COLO668 (cell line): Measurements from ENCODE around the gene CHEK1.
A peak's percentile ranks its signal among the peaks of the same experiment; 100 is the strongest.

ENCODE experiments used
- DNase-seq: peaks from one replicate; lab custom pipeline; 2025; ENCODE audit not compliant: unreplicated experiment; lab: John Stamatoyannopoulos, UW

CHEK1 gene

DNA sequence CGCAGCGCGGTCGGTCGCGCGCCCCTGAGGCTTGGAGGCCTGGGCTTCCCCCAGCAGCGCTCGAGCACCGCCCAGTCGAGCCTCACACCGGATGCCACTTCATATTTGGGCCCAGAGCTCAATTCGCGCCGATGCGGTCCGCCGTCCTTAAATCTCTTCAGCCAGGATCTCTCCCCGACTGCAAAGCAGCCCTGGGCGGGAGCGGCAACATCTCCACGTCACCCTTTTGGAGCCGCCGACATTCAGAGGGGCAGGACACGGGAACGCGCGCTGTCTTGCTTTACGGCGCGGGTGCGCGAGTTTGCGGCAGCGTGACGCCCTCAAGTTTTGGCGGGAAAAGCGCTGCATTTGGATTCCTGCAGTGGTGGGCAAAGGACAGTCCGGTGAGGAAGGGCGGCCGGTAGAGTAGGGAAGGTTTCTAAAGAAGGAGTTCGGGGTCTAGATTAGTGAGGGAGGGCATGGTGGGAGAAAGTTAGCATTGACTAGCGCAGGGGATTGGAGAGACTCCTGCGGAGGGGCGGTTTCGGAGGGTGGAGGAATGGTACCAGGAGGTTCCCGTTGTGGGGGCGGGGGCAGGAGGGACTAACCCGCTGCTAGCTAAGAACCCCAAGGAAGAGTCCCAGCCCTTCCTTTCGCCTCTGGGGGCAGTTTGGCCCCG lies 796 bp downstream of the CHEK1 start:
- DNase-seq, result peak; percentile 92

DNA sequence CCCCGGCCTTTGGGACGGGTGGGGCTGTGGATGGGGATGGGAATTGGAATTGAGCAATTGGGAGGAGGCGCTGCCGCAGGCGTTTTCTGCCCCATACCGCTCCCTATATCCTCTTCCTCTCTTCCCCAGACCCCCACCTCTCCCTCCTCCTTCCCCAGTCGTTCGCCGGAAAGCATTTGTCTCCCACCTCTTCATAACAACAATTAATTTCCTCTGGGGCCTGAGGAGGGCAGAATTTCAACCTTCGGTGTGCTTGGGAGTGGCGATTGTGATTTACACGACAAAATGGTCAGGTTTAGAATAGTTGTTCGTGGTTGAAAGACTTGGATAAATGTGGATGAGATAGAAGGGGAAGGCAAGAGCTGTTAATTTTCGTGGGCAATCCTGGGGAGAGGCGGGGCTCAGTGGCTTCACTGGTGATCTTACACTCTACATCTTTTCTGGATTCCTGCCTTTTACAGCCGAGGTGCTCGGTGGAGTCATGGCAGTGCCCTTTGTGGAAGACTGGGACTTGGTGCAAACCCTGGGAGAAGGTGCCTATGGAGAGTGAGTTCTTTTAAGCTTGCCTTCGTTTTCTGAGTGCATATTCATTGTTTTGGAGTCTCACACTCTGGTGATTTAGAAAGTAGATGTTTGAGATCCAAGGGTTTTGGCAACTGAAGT lies 1.5 kb downstream of the CHEK1 start:
- DNase-seq, result peak; percentile 32

DNA sequence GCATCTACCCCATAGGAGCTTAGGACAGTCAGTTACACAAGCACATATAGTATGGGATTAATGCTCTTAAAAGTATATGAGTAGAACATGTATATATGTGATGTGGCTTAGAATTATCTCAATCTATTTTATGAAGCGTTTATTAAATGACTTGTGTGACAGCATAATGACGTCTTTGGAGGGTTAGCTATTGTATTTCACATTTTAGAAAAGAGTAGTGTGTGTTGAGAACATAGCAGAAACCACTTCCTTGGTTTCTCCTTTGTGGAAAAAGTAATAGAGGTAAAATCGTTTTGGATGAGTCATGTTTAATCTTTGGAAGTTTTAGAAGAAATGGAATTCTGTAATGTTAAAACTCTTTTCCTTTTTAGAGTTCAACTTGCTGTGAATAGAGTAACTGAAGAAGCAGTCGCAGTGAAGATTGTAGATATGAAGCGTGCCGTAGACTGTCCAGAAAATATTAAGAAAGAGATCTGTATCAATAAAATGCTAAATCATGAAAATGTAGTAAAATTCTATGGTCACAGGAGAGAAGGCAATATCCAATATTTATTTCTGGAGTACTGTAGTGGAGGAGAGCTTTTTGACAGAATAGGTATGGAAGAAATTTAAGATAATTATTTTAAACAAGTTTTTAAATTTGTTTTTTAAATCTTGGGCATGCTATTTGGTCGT lies 2.4 kb downstream of the CHEK1 start:
- no peak for DNase-seq

DNA sequence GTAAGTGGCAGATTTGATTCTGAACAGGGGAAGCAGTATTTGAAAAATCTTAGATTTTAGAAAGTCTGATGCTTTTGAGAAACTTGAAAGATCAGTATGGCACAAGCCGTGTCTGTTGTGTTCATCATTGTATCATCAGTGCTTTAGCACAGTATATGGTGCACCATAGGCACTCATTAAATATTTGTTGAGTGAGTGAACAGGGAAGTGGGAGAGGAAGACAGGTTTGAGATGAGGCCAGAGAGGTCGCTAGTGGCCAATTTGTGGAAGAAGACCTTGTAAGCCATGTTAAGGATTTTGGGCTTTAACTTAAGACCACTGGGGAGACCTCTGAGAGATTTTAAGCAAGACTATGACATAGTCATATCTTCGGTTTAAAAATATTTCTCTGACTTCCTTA lies 12.9 kb downstream of the CHEK1 start:
- DNase-seq, result no peak

DNA sequence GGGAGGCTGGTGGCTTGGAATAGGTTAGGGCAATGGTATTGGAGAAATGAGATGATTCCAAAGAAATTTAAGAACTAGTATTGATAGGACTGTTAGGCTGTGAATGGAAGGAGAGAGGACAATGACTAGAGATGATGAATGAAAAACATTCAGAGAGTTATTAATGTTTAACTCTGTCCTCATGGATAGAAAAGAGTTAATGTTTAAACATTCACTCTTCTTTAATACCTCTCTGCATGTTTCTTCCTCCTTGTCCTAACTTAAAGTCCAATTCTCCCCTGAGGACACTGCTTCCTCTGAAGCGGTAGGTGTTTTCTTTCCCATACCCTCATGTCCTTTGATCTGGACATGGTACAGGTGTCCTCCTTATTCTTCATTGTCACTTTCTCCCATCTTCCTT lies 13.4 kb downstream of the CHEK1 start:
- no peak for DNase-seq

DNA sequence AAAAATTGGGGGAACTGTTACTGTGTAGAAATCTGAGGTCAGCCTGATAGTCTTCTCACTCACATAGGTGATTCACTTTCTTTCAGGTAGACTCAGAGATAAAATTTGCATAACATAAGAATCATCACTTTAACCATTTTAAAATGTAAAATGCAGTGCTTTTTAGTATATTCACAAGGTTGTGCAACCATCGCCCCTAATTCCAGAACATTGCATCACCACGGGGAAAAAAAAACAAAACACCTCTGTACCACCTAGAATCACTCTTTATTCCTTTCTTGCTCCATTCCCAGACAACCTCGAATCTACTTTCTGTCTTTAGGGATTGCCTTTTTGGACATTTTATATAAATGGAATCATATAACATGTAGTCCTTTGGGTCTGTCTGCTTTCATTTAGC lies 20.9 kb downstream of the CHEK1 start:
- no peak for DNase-seq

DNA sequence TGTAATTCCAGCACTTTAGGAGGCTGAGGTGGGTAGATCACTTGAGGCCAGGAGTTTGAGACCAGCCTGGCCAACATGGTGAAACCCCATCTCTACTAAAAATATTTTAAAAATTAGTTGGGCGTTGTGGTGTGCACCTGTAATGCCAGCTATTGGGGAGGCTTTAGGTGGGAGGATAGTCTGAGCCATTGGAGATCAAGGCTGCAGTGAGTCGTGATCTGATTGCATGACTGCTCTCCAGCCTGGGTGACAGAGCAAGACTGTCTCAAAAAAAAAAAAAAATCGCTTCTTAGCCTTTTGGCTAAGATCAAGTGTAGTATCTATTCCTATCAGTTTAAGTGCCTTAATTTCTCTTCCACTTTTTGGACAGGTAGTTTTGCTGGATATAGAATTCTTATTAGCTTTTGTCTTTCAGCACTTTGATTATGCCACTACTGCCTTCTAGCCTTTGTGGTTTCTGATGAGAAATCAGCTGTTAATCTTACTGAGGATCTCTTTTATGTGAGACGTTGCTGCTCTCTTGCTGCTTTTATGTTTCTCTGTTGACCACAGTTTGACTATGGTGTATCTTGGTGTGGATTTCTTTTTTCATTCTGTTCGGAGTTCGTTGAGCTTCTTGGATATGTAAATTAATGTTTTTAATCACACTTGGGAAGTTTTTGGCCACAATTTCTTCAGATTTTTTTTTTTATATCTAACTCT lies 24.7 kb downstream of the CHEK1 start:
- no peak for DNase-seq

DNA sequence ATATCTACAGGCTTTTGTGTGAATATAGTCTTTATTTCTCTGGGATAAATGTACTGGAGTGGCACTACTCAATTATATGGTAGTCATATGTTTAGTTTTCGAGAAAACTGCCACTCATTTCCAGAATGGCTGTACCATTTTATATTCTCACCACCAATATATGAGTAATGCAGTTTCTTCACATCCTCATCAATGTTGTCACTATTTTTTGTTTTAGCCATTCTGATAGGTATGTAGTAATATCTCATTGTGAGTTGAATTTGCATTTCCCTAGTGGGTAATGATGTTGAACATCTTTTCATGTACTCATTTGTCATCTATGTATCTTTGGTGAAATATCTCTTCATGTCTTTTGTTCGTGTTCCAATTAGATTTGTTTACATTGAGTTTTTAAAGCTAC lies 37.7 kb downstream of the CHEK1 start:
- no peak for DNase-seq

DNA sequence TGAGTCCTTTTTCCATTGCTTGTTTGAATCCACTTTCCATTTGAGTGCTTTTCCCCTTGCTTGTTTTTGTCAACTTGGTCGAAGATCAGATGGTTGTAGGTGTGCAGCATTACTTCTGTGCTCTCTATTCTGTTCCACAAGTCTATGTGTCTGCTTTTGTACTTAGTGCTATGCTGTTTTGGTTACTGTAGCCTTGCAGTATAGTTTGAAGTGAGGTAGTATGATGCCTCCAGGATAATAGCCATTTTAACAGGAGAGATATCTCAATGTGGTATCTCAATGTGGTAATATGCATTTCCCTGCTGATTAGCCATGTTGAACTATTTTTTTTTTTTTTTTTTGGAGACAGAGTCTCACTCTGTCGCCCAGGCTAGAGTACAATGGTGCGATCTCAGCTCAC lies 38.9 kb downstream of the CHEK1 start:
- DNase-seq, result no peak

DNA sequence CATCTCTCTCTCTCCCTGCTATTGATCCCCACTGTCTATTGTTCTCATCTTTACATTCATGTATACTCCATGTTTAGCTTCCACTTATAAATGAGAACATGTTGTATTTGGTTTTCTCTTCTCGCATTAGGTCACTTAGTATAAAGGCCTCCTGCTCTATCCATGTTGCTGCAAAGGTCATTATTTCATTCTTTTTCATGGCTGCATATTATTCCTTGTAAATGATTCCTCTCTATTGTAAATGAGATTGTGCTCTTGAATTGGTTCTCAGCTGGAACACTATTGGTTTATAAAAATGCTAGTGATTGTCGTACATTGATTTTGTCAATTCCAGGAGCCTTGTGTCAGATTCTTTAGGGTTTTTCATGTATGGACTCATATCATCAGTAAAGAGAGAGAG lies 42.2 kb downstream of the CHEK1 start:
- no peak for DNase-seq

DNA sequence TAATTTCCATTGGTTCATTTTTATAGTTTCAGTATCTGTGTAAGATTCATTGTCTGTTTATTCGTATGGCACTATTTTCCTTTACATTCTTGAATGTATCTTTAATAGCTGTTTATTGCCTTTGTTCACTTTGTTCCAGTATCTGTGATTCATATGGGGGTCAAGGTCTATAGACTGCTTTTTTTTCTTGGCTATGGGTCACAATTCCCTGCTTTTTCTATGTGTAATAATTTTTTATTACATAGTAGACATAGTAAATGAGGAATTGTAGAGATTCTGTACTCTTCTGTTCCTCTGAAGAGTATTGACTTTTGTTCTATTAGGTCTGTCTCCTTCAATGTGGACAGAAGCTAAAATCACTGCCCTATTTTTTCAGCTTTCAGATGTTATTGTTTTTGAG lies 45.2 kb downstream of the CHEK1 start:
- no peak for DNase-seq

DNA sequence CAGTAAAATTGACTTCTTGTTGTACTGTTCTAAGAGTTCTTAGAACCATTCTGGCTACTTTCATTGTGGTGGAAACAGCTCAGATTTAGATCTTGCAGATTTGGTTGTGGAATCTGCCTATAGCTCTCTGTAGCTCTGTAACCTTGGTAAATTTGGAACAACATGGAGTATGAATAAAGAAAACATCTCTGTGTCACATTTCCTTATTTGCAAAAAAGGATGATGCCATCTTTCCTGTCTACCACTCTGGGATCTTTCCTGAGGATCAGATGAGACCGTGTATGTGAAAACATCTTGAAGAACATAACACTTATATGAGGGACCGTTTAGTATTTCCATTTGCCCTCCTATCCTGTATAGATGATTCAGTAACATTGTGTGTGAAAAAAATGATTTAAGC lies 46.6 kb downstream of the CHEK1 start:
- no peak for DNase-seq

DNA sequence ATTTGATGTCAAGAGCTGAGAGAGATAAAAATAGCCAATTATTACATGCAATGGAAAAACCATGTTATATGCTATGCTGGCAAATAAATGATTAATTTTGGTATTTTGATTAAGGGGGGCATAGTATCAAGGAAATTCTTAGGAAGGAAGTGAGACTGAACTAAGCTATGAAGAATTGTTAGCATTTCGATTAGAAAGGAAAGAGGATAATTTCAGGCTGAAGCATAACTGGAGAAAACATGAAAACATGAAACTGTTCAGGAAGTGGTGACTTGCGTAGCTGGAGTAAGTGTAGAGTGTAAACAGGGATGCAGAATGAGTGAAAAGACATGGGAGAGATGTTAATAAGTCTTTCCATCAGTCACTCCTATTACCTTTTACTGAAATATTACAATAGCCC lies 49.2 kb downstream of the CHEK1 start:
- DNase-seq, result no peak

DNA sequence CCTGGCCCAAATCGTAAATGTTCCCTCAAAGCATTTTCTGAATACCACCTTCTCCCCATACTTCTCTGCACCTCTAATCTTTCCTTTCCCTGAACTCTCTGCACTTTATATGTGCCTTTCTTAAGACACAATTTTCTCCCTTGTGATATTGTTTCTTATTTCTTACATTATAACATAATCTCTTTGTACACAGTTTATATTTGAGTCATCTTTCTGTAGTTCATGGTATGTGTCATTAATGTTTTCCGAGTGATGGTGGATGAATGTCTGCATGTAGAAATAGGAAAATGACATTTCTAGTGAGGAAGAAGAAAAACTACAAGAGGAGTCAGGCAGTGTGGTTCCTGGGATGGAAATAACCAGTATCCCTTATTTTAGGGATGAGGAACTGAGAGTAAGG lies 50.2 kb downstream of the CHEK1 start:
- no peak for DNase-seq

DNA sequence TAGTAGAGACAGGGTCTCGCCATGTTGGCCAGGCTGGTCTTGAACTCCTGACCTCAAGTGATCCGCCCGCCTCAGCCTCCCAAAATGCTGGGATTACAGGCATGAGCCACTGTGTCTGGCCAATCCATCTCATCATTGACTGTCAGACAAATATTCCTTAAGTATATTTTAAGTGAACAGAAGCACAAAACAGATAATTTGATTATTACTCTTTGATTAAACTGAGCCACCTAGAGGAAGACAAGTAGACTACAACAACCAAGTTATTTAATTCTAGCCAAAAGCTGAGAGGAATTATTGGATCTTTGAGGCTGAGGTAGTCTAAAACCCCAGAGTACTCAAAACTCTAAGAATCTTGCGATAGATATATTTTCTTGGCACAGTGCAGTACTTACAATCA lies 54.4 kb downstream of the CHEK1 start:
- DNase-seq, result no peak

DNA sequence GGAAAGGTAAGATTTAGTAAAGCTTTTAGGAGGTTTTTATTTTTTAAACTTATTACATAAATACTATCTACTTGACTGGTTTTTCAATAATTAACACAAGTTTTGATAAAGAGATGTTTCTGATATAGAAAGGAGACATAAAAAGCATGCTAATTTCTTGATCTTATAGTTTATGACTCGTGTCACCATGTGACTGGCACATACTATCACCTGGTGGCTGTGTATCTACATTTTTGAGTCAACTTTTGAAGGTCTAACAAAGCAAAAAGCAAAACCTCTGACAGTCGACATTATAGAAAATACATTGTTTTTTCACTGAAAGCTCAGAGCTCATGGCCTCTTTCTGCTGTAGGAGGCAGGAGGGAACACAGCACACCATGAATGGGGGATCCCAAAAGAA lies 54.9 kb downstream of the CHEK1 start:
- DNase-seq, result no peak

DNA sequence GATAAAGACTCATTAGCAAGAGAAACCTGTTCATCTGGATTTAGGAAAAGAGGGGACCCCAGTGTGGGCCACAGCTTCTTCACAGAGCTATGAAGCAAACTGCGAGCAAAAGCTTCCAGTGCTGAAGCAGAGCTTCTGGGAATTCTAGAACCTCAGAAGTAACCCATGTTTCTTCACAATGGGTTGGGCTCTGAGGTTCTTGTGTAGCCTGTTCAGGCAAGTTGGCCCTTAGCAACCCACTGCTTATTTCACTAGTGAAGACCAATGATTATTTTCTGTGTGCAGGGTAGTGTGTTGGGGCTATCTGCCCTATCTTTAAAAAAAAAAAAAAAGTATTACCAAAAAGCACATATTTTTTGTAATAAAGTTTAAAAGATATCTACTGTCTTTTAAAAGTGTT lies 55.8 kb downstream of the CHEK1 start, which contains the start of gene ACRV1:
TSS of gene ACRV1 (minus strand) at position 101 of the 400 bp plus-strand sequence. CDS start at position 34, 67 bp downstream.
- DNase-seq, result no peak

DNA sequence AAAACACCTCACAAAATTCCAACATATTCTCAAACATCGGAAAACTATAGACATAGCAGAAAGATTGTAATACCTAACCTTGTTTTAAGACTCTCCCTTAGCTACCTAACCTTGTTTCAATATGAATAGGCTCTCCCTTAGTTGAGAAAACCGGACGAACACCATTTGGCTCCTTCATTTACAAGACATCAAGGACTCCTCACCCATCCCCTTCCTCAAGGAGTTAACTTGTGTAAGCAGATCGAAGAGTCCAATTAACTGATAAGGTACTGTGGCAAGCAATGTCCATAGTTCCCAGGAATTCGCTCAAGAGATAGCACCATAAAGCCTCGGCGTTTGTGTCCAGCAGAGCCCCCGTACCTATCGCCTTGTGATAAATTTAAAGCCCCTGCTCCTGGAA lies 60.3 kb downstream of the CHEK1 start:
- no peak for DNase-seq

DNA sequence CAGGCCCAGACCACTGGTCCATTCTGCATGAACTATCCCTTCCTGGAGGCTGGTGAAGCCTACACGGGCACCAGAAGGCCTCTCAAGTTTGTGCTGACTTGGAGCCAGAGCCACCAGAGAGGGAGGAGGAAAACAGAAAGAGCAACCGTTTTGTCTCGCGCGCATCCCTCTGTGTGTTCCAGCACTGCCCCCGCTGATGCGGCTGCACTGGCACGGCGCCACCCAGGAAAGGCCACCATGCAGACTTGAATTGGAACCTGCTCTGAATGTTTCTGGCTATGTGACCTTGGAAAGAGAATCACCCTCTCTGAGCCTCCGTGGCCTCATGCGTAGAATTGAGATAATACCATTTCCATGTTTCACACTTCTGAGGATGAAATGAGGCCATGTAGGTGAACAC lies 63.1 kb downstream of the CHEK1 start:
- no peak for DNase-seq

DNA sequence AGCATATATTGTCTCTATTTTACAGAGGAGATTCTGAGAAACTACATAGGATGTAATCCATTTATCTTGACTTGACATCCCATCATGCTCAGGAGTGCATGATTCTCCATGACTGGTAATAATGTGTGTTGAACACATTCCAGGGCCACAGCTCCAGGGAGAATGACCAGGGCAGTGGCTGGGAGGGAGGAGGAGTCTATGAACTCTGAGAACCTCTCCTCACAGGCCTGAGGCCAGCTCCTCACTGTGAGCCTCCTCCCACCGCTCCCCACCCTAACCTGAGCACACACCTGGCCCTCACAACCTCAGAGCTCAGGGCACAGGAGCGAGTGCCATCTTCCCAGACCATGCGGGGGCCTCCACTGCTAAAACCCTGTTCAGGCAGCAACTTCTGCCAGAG lies 63.7 kb downstream of the CHEK1 start:
- no peak for DNase-seq

DNA sequence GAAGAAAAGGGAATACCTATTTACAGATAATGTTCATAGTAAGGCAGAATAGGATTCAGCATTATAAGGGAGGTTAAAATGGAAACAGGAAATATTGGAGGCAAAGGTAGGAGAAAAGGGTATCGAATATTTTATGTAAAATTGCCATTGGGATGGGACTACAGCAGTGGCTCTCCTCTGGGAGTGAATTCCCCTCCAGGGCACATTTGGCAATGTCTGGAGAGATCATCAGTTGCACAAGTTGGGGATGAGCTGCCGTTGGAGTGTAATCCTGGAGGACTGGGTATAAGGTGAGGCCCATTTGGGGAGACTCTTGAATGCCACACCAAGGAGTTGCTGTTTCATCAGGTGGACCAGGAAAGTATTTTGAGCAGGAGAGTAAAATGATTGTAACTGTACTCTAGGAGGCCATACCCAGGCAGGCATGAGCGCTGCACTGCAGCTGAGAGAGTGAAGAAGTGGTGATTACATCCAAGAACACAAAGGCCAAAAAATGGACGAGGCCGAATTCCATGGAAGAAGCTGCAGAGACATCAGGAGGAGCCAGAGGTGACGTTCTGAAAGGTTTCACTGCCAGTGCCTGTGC lies 64.4 kb downstream of the CHEK1 start:
- DNase-seq, result no peak
